GM10266 (cell line): ENCODE measurements around the gene RXFP3.

Experiments
- DNase-seq: peaks from one replicate; pipeline ENCODE4 v3.0.0; 2012; ENCODE audit errors: extremely low spot score
- TF ChIP-seq, protein P1 (sequence below): IDR thresholded peaks from 2 replicates; pipeline ENCODE4 v1.5.1; 2012; ENCODE audit warnings: mild to moderate bottlenecking, low read depth; ENCODE audit not compliant: control insufficient read depth, insufficient read depth; ENCODE audit errors: missing control alignments

The RXFP3 gene

DNA sequence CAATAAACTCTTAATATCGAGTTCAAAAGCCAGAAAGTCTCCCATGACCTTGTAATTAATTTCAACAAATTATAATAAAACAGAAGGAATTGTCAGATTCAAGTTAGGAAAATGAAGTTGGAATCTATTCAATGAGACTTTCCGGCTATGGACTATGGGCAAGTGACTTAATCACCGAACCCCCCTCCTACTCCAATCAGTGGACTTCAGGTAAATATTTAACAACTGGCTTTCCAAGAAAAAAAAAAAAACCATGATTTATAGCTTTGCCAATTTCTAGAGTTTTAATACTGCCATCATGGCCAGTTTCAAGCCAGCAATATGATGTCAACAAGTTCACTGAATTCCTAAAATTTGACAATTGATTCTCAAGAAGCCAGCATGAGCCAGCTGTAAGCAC is 43.8 kb downstream of the RXFP3 start:
- TF ChIP-seq, protein P1, sequence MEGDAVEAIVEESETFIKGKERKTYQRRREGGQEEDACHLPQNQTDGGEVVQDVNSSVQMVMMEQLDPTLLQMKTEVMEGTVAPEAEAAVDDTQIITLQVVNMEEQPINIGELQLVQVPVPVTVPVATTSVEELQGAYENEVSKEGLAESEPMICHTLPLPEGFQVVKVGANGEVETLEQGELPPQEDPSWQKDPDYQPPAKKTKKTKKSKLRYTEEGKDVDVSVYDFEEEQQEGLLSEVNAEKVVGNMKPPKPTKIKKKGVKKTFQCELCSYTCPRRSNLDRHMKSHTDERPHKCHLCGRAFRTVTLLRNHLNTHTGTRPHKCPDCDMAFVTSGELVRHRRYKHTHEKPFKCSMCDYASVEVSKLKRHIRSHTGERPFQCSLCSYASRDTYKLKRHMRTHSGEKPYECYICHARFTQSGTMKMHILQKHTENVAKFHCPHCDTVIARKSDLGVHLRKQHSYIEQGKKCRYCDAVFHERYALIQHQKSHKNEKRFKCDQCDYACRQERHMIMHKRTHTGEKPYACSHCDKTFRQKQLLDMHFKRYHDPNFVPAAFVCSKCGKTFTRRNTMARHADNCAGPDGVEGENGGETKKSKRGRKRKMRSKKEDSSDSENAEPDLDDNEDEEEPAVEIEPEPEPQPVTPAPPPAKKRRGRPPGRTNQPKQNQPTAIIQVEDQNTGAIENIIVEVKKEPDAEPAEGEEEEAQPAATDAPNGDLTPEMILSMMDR = no peak
- DNase-seq = no peak

DNA sequence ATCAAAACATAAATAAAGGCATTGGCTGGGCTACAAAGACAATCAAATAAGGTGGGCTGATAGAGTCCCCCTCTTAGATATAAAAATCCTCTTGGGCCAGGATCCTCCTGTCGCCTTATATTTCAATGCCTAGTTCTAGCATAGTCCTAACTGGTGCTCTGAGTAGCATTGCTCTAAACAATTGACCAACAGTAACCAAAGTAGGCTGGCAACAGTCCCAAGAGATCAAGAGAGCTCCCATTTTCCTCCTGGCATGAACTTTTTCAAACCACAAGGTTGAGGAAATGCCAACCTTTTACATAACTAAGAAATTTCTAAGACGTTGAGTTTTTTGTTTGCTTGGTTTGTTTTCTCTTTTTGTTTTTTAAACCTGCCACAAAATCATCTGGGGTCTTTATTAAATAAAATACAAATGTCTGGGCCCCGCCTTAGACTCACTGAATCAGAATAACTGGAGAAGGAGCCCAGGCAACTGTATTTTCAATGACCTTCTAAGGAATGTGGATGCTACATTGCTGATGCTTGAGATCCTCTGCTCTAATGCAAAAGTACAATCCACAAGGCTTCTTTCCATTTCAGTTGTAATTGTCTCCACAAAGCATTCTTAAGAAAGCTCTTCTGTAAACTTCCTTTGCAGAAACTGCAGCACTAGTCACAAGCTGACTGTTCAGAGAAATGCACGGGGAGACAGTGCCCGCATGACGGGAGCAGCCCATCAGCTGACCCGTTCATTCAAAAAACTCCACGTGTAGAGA is 45.4 kb downstream of the RXFP3 start:
- TF ChIP-seq, protein P1 = no peak
- no peak for DNase-seq

DNA sequence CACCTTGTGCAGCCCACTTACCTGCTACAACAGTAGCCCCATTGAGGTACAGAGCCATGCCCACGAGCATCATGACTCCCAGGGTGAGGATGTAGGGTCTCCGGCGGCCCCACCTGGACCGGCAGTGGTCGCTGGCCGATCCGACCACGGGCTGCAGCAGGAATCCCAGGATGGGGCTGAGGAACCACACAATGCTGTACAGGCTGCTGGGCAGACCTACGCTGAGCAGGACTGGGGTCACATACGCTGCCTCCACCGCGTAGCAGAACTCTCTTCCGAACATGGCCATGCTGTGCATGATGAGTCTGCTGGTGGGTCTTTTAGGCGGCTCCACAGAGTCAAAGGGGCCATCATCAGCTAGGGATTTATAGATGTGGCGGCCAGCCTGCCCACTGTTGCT is 48.0 kb downstream of the RXFP3 start:
- TF ChIP-seq, protein P1 = no peak
- DNase-seq = no peak

DNA sequence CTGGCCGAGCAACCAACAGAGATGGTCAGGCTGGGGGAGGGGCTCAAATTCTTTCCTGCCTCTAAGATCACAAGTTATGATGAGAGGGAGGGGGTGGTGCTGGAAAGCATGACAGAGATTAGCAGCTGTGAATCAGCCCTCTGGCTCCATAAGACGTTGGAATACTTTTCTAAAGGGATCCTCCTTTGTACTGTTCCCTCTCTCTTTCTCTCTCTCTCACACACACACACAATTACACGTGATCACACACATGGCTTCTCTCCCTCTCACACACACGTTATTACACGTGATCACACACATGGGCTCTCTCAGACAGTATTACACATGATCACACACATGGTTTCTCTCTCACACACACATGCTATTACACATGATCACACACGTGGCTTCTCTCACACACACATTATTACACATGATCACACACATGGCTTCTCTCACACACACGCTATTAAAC is 48.5 kb downstream of the RXFP3 start, which contains the start of gene SLC45A2:
TSS of gene SLC45A2 (minus strand) at position 23 of the 454 bp plus-strand sequence. CDS start 110 bp downstream, outside the sequence.
- TF ChIP-seq, protein P1 = no peak
- no peak for DNase-seq

GRCh38 chr5:33985447-33985846 is 49.3 kb downstream of the RXFP3 start:
- DNase-seq = no peak
- TF ChIP-seq, protein P1 = no peak
